Peyer's patch (tissue), 4 donors: ENCODE results near the gene KIAA2012.

Experiments
- POLR2A ChIP-seq, 2 donors: fragments of 450-650 bp; IDR thresholded peaks; one replicate each; pipeline ENCODE4 v1.5.1; 2017; ENCODE audit warnings: antibody characterized with exemption in 2 of 2, mild to moderate bottlenecking in 2 of 2, moderate library complexity in 2 of 2
- TF ChIP-seq, protein P1 (sequence below), 6 experiments: fragments of 450-650 bp in 4 of 6; fragments of 200-600 bp in 2 of 6; sonication (generic) in 1 of 6; IDR thresholded peaks; one replicate each; pipeline ENCODE4 v1.5.1; 2017 to 2019; ENCODE audit warnings: antibody characterized with exemption in 6 of 6, mild to moderate bottlenecking in 3 of 6, moderate library complexity in 1 of 6

DNA sequence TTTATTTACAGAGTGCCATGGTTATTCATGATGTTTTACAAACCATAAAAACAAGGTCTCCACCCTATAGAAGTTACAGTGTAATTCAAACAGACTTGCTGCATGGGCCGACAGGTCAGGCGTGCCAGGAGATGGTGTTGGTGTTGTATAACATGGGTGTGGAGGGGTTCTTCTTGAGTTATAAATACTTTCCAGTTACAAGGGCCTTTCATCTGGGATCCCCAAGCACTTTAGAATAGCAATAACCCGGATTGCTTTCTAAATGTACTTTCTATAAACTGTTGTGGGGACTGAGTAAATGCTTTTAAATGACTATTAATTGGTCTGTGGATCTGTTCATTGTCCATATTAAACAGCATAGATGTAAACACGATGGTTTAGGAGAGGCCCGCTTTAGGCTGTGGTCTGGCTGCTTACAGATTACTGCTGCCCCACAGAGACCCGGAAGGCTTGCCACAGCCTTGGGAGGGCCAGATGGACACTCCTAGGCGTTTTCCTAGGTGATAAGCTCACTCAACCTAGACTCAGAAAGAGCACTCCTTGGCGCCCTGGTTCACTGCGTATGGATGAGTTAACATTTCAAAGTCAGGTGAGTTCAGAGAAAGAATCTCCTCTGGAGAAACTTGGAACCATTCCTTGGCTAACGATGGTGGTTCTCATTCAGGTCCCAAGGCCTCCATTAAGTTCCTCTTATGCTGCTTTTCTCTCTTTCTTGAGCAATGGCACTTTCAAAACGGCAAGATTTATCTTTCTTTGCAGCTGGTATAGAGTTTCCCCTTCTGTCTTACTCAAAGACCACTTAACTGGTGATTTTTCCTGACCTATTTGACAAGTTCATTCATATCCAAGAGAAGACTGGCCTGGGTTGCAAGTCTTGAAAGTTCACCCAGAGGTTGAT is 3.6 kb upstream of the KIAA2012 start:
- TF ChIP-seq, protein P1, sequence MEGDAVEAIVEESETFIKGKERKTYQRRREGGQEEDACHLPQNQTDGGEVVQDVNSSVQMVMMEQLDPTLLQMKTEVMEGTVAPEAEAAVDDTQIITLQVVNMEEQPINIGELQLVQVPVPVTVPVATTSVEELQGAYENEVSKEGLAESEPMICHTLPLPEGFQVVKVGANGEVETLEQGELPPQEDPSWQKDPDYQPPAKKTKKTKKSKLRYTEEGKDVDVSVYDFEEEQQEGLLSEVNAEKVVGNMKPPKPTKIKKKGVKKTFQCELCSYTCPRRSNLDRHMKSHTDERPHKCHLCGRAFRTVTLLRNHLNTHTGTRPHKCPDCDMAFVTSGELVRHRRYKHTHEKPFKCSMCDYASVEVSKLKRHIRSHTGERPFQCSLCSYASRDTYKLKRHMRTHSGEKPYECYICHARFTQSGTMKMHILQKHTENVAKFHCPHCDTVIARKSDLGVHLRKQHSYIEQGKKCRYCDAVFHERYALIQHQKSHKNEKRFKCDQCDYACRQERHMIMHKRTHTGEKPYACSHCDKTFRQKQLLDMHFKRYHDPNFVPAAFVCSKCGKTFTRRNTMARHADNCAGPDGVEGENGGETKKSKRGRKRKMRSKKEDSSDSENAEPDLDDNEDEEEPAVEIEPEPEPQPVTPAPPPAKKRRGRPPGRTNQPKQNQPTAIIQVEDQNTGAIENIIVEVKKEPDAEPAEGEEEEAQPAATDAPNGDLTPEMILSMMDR (IDR thresholded peaks at IDR 0.05): no peak
- TF ChIP-seq POLR2A (IDR thresholded peaks at IDR 0.05): no peak
